OCI-LY7 (cell line): ENCODE data around the gene PRF1.
"Not testable (repeated sequence)": the region's sequence is repeated elsewhere in the genome, so short reads cannot be mapped to it uniquely, and the experiment has no call there.

Experiments used
- EZH2phosphoT487 ChIP-seq: fragments of 200-600 bp; sonication (generic); IDR thresholded peaks from 2 replicates; pipeline ENCODE4 v1.6.1; 2018; ENCODE audit warnings: low read depth, borderline replicate concordance, mild to moderate bottlenecking, mixed run types, antibody characterized with exemption, low read length, moderate library complexity, mixed read lengths
- TF ChIP-seq, protein P1 (sequence below): fragments of 200-600 bp; sonication (generic); conservative IDR thresholded peaks from 2 replicates; pipeline ENCODE4 v1.5.1; 2014; ENCODE audit warnings: mild to moderate bottlenecking, antibody characterized with exemption, low read length, moderate library complexity, mixed read lengths

DNA sequence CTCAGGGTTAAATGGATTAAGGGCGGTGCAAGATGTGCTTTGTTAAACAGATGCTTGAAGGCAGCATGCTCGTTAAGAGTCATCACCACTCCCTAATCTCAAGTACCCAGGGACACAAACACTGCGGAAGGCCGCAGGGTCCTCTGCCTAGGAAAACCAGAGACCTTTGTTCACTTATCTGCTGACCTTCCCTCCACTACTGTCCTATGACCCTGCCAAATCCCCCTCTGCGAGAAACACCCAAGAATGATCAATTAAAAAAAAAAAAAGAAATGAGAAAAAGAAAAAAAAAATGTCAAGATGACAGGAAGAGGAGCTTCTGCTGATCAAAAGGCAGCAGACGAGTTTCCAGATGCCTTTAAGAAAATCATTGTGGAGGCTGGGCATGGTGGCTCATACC is 29.2 kb upstream of the PRF1 start:
- TF ChIP-seq, protein P1, sequence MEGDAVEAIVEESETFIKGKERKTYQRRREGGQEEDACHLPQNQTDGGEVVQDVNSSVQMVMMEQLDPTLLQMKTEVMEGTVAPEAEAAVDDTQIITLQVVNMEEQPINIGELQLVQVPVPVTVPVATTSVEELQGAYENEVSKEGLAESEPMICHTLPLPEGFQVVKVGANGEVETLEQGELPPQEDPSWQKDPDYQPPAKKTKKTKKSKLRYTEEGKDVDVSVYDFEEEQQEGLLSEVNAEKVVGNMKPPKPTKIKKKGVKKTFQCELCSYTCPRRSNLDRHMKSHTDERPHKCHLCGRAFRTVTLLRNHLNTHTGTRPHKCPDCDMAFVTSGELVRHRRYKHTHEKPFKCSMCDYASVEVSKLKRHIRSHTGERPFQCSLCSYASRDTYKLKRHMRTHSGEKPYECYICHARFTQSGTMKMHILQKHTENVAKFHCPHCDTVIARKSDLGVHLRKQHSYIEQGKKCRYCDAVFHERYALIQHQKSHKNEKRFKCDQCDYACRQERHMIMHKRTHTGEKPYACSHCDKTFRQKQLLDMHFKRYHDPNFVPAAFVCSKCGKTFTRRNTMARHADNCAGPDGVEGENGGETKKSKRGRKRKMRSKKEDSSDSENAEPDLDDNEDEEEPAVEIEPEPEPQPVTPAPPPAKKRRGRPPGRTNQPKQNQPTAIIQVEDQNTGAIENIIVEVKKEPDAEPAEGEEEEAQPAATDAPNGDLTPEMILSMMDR, result not testable (repeated sequence)
- TF ChIP-seq EZH2phosphoT487, result not testable (repeated sequence)
